GM23338 (cell line): ENCODE data around the gene UQCC5. TPM values are rescaled to one million over a fixed set of nuclear protein-coding genes. Genes with fewer than 3 reads are reported as not detected.

Source experiments
- ATAC-seq: fragments of 200-7000 bp; cut with Tn5 transposase; 3 replicates; pipeline ENCODE4 v1.9.1; 2020
- DNase-seq: peaks from one replicate; pipeline ENCODE4 v3.0.0-alpha.2; 2015; ENCODE audit warnings: low spot score
- H2AFZ ChIP-seq: fragments of 200-600 bp; sonication (generic); 2 replicates; pipeline ENCODE4 v1.8.0; 2016; ENCODE audit warnings: antibody characterized with exemption, mild to moderate bottlenecking, moderate library complexity
- H3F3A ChIP-seq: fragments of 200-600 bp; sonication (generic); replicated peaks from 2 replicates; pipeline ENCODE4 v1.8.0; 2017; ENCODE audit warnings: antibody characterized with exemption, mixed run types, low read depth
- H3K27ac ChIP-seq: fragments of 200-600 bp; sonication (generic); 2 replicates; pipeline ENCODE4 v1.6.1; 2016; ENCODE audit warnings: low read depth
- H3K27me3 ChIP-seq: fragments of 200-600 bp; sonication (generic); 2 replicates; pipeline ENCODE4 v1.8.0; 2016; ENCODE audit warnings: mild to moderate bottlenecking, mixed run types, moderate library complexity; ENCODE audit not compliant: insufficient read depth
- H3K36me3 ChIP-seq: fragments of 200-600 bp; sonication (generic); 2 replicates; pipeline ENCODE4 v1.8.0; 2016; ENCODE audit warnings: mild to moderate bottlenecking; ENCODE audit not compliant: insufficient read depth
- H3K4me1 ChIP-seq: fragments of 200-600 bp; sonication (generic); 2 replicates; pipeline ENCODE4 v1.8.0; 2016; ENCODE audit warnings: mild to moderate bottlenecking, moderate library complexity; ENCODE audit not compliant: insufficient read depth
- H3K4me2 ChIP-seq: fragments of 200-600 bp; sonication (generic); 2 replicates; pipeline ENCODE4 v1.7.1; 2017; ENCODE audit warnings: mixed run types
- H3K4me3 ChIP-seq: fragments of 200-600 bp; sonication (generic); 2 replicates; pipeline ENCODE4 v1.6.1; 2016; ENCODE audit warnings: mixed run types
- H3K79me2 ChIP-seq: fragments of 200-600 bp; sonication (generic); replicated peaks from 2 replicates; pipeline ENCODE4 v1.8.0; 2017; ENCODE audit warnings: mild to moderate bottlenecking; ENCODE audit not compliant: insufficient read depth
- H3K9me2 ChIP-seq: fragments of 200-600 bp; sonication (generic); 2 replicates; pipeline ENCODE4 v1.8.0; 2017; ENCODE audit not compliant: insufficient read depth
- H4K20me1 ChIP-seq: fragments of 200-600 bp; sonication (generic); replicated peaks from 2 replicates; pipeline ENCODE4 v1.8.0; 2017; ENCODE audit warnings: mild to moderate bottlenecking; ENCODE audit not compliant: insufficient read depth
- H3K27ac Mint-ChIP-seq: 2 replicates; pipeline ENCODE4 v1.8.0; 2020; ENCODE audit warnings: inconsistent platforms, mild to moderate bottlenecking, moderate library complexity, mixed read lengths
- H3K27me3 Mint-ChIP-seq: 3 replicates; pipeline ENCODE4 v1.8.0; 2022; ENCODE audit warnings: low read depth, mild to moderate bottlenecking, moderate library complexity, mixed read lengths, inconsistent platforms; ENCODE audit not compliant: insufficient read depth, poor library complexity
- H3K36me3 Mint-ChIP-seq: 3 replicates; pipeline ENCODE4 v1.8.0; 2021; ENCODE audit warnings: low read depth, mild to moderate bottlenecking, inconsistent platforms, moderate library complexity, mixed read lengths
- H3K4me1 Mint-ChIP-seq: 3 replicates; pipeline ENCODE4 v1.8.0; 2020; ENCODE audit warnings: mild to moderate bottlenecking, inconsistent platforms, mixed read lengths
- H3K4me3 Mint-ChIP-seq: 3 replicates; pipeline ENCODE4 v1.8.0; 2021; ENCODE audit warnings: moderate library complexity, mild to moderate bottlenecking, inconsistent platforms, mixed read lengths
- H3K9me3 Mint-ChIP-seq: 3 replicates; pipeline ENCODE4 v1.8.0; 2020; ENCODE audit warnings: moderate library complexity, mild to moderate bottlenecking, inconsistent platforms, mixed read lengths
- CREB1 ChIP-seq: fragments of 250-450 bp; sonication (Bioruptor Pico); IDR thresholded peaks from 2 replicates; pipeline ENCODE4 v1.5.0; 2020; ENCODE audit warnings: low read depth, mild to moderate bottlenecking, moderate library complexity
- CTCF ChIP-seq, 2 experiments: fragments of 200-600 bp in 1 of 2; sonication (generic) in 1 of 2; conservative IDR thresholded peaks; 2 replicates each; pipeline versions ENCODE4 v1.5.1 to v1.6.1; 2016 to 2017; ENCODE audit warnings: antibody characterized with exemption in 2 of 2, low read depth in 2 of 2, mild to moderate bottlenecking in 2 of 2, moderate library complexity in 1 of 2
- ETS1 ChIP-seq: IDR thresholded peaks from 2 replicates; pipeline ENCODE4 v1.6.1; 2016; ENCODE audit warnings: antibody characterized with exemption
- EZH2 ChIP-seq: fragments of 200-600 bp; sonication (generic); IDR thresholded peaks from one replicate; pipeline ENCODE4 v1.8.0; 2017; ENCODE audit warnings: antibody characterized with exemption, mild to moderate bottlenecking, low read depth; ENCODE audit not compliant: unreplicated experiment
- EZH2phosphoT487 ChIP-seq: fragments of 200-600 bp; sonication (generic); IDR thresholded peaks from one replicate; pipeline ENCODE4 v1.8.1; 2018; ENCODE audit warnings: antibody characterized with exemption; ENCODE audit not compliant: unreplicated experiment
- JUNB ChIP-seq: IDR thresholded peaks from one replicate; pipeline ENCODE4 v1.6.1; 2016; ENCODE audit warnings: antibody characterized with exemption; ENCODE audit not compliant: unreplicated experiment
- NANOG ChIP-seq: IDR thresholded peaks from 2 replicates; pipeline ENCODE4 v1.6.1; 2016; ENCODE audit warnings: antibody characterized with exemption, borderline replicate concordance
- POLR2AphosphoS5 ChIP-seq: IDR thresholded peaks from 2 replicates; pipeline ENCODE4 v1.6.1; 2016; ENCODE audit warnings: antibody characterized with exemption, low read depth
- REST ChIP-seq: IDR thresholded peaks from one replicate; pipeline ENCODE4 v1.6.1; 2018; ENCODE audit warnings: antibody characterized with exemption; ENCODE audit not compliant: unreplicated experiment
- STAT1 ChIP-seq: IDR thresholded peaks from one replicate; pipeline ENCODE4 v1.6.1; 2016; ENCODE audit warnings: antibody characterized with exemption; ENCODE audit not compliant: unreplicated experiment
- ZNF114 ChIP-seq: fragments of 250-450 bp; sonication (Bioruptor Pico); IDR thresholded peaks from 2 replicates; pipeline ENCODE4 v1.5.0; 2020; ENCODE audit warnings: mild to moderate bottlenecking, moderate library complexity
- ZNF331 ChIP-seq: fragments of 250-450 bp; sonication (Bioruptor Pico); IDR thresholded peaks from 2 replicates; pipeline ENCODE4 v1.5.0; 2020; ENCODE audit warnings: low read depth, mild to moderate bottlenecking, moderate library complexity
- ZNF462 ChIP-seq: fragments of 250-450 bp; sonication (Bioruptor Pico); IDR thresholded peaks from 2 replicates; pipeline ENCODE4 v1.5.0; 2020; ENCODE audit warnings: mild to moderate bottlenecking, moderate library complexity
- polyA plus RNA-seq: library from polyadenylated mRNA; unstranded; fragments of >200 nt; fragmentation: Nextera tagmentation; extraction: Ambion mirVana; gene quantifications from 2 replicates; pipeline ENCODE4 v1.2.1, GENCODE V29; 2016
- total RNA-seq: library from RNA; depleted of rRNA; stranded (reverse); fragments of >200 nt; shearing (Covaris generic); gene quantifications from 2 replicates; pipeline ENCODE4 v1.2.3, GENCODE V29; 2014

UQCC5 gene
- total and polyA plus RNA-seq, 2 experiments from 2014 or later: 2.6 to 156 TPM

GRCh38 chr3:52521881-52522650 is 14.3 kb upstream of the UQCC5 start:
- H3K27ac ChIP-seq: no peak overlapping the region
- H3K4me2 ChIP-seq: no peak overlapping the region
- no peaks in the 10 kb centered on the region for H3K9me2 ChIP-seq
- H3K36me3 Mint-ChIP-seq: peaks cover 27% of the 10 kb centered on the region
- H2AFZ ChIP-seq: no peak overlapping the region
- no peak overlapping the region for H3K4me3 Mint-ChIP-seq
- H3F3A ChIP-seq: 0 out of 2 replicates have a peak, but pooled peaks cover 2% of the 10 kb centered on the region
- no peak overlapping the region for H3K27ac Mint-ChIP-seq
- H3K27me3 ChIP-seq: no peaks in the 10 kb centered on the region
- no peaks in the 10 kb centered on the region for H3K4me1 ChIP-seq
- ATAC-seq: no peak
- TF ChIP-seq STAT1 (no peak), REST (no peak), EZH2phosphoT487 (no peak), EZH2 (no peak), ZNF114 (CRISPR knock-in tag) (no peak), ZNF331 (CRISPR knock-in tag) (no peak), POLR2AphosphoS5 (no peak), JUNB (no peak), NANOG (no peak), CREB1 (CRISPR knock-in tag) (no peak), CTCF (conservative IDR thresholded peaks at IDR 0.05; ENCODE audit: low read depth in 2 of 2) (no peak), ZNF462 (no peak), ETS1 (no peak)
- H3K4me1 Mint-ChIP-seq: peaks cover 3% of the 10 kb centered on the region; the same call in 2 of the 3 replicates
- H3K79me2 ChIP-seq: no peaks in the 10 kb centered on the region
- H4K20me1 ChIP-seq: no peaks in the 10 kb centered on the region; the same call in 1 of the 2 replicates
- no peak overlapping the region for H3K4me3 ChIP-seq
- H3K27me3 Mint-ChIP-seq: peaks cover 16% of the 10 kb centered on the region
- peaks cover 6% of the 10 kb centered on the region; the same call in 1 of the 2 replicates for H3K36me3 ChIP-seq
- no peak for DNase-seq
- H3K9me3 Mint-ChIP-seq: no peaks in the 10 kb centered on the region
